ENCODE results near the gene ACD.

The ACD gene

DNA sequence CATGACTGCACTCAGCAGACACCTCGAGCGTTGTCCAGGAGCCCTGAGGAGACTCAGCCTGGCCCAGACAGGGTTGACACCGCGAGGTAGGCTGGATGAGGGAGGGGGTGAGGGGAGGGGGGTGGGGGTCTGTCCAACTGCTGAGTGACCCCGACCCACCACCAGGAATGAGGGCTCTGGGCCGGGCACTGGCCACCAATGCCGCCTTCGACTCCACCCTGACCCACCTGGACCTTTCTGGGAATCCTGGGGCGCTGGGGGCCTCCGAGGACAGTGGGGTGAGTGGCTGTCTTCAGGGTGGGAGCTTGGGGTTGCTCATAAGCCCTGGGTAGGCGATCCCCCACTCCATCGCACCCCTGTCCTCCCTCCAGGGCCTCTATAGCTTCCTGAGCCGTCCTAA is 12.4 kb downstream of the ACD start:
- no peak for DNase-seq (ENCODE audit: low read depth)

DNA sequence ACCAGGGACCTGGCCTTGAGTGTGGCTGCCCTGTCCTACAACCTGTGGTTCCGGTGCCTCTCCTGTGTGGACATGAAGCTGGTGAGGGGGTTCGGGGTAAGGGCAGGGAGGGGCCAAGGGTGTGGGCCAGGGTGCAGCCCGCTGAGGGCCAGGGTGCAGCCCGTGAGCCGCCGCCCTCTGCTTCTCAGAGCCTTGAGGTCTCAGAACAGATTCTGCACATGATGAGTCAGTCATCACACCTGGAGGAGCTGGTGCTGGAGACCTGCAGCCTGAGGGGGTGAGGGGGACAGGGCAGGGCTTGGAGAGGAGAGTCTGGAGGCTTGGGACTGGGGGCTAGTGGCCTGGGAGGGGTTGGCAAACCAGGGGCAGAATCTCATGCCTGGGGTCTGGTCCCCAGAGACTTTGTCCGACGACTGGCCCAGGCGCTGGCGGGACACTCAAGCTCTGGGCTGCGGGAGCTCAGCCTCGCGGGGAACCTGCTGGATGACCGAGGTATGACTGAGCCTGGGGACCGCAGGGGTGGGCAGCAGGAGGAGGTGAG is 12.9 kb downstream of the ACD start:
- no peak for DNase-seq (ENCODE audit: low read depth)

DNA sequence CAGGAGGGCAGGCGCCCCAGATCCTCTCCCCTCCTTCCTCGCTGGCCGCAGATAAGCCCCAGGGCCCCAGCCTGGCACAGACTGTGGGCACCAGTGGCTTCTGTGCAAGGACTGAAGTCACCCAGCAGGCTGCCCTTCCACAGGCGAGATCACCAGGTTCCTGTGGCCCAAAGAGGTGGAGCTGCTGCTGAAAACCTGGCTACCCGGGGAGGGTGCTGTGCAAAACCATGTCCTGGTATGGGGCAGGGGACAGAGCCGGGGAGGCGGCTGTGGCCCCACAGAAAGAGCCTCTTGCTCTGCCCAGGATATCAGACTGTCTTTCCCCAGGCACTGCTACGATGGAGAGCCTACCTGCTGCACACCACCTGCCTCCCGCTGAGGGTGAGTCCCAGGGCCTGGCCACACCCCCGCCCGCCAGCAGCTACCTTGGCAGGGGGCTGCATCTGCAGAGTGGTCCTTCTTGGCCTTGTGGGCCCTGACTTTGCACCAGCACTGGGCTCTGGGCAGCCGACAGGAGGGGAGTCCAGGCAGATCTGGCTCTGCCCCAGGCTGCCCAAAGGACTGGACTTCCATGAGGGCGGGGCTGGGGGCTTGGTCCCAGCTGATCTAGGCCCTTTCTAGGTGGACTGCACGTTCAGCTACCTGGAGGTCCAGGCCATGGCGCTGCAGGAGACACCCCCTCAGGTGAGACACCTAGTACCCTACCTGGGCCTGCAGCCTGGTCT is 14.5 kb downstream of the ACD start:
- no peak for DNase-seq (ENCODE audit: low read depth)

DNA sequence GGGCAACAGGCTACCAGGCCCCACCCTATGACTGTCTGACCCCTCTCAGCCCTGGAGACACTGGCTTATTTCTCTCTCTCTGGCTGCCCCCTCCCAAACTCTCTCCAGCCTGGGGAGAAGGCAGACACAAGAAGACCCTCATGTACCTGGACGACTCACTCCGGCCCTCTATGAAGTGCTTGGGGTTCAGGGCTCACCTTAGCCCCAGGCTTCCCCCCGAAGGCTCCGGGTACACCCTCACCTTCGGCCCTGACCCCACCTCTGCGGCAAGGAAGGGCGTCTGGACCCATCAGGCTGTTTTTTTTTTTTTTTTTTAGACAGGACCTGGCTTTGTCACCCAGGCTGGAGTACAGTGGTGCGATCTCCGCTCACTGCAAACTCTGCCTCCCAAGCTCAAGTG is 16.0 kb downstream of the ACD start:
- no peak for DNase-seq (ENCODE audit: low read depth)

DNA sequence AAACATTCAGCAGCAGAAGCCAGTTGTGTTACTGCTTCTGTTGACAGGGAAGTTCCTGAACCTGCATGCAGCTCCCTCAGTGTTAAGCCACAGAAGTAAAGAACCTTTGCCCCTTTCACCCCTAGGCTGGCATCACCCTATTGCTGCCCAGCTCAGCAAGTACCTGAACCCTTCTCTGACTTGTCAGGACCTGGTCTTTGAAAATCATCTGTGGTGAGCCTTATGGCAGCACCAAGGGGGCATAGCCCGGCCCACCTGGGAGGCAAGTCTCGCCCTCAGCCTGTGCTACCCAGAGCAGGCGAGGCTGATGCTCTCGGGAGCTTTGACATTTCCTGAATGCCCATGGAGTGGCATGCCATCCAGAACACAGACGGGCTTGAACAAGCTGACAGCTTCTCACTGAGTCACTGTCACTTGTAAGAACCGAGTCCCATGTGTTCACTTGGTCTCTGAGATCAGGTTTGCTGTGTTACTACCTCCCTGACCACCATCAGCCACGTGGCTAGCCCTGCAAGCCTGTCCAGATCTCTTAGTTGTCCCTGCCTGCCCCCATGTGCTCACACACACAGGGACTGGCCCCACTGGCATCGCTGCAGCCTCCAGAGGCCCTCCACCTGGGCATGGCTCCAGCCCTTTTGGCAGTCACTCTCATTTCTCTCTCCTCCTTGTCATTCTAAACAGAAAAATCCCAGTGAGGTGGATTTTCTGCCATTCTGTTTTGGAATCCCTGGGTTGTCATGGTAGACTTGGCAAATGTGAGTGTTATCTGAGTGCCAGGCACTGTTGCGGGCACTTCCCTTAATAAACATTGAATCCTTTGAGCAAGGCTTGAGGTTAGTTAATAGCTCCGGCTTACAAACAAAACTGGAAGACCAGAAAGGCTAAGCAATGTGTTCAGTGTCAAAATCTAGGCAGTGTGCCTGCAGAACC is 18.0 kb downstream of the ACD start:
- DNase-seq (ENCODE audit: low read depth), result no peak

DNA sequence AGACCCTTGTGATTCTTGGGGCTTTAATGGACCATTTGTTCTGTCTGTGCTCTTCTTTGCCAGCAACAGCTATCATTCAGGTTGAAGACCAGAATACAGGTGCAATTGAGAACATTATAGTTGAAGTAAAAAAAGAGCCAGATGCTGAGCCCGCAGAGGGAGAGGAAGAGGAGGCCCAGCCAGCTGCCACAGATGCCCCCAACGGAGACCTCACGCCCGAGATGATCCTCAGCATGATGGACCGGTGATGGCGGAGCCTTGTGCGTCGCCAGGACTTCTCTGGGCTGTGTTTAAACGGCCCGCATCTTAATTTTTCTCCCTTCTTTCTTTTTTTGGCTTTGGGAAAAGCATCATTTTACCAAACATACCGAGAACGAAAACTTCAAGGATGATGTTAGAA is 22.4 kb downstream of the ACD start:
- no peak for DNase-seq (ENCODE audit: low read depth)

DNA sequence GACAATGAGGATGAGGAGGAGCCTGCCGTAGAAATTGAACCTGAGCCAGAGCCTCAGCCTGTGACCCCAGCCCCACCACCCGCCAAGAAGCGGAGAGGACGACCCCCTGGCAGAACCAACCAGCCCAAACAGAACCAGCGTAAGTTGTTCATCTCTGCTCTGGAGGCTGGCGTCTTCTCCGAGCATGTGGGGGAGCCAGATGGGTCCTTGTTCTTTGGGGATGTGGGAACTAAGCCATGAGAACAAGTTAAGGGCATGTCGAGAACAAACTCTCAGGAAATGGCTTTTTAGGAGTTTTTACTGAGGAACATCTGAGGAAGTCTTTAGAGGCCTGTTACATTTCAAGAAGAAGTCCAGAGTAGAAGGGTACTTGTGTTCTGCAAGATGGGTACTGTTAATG is 23.3 kb downstream of the ACD start:
- DNase-seq (ENCODE audit: low read depth), result no peak

DNA sequence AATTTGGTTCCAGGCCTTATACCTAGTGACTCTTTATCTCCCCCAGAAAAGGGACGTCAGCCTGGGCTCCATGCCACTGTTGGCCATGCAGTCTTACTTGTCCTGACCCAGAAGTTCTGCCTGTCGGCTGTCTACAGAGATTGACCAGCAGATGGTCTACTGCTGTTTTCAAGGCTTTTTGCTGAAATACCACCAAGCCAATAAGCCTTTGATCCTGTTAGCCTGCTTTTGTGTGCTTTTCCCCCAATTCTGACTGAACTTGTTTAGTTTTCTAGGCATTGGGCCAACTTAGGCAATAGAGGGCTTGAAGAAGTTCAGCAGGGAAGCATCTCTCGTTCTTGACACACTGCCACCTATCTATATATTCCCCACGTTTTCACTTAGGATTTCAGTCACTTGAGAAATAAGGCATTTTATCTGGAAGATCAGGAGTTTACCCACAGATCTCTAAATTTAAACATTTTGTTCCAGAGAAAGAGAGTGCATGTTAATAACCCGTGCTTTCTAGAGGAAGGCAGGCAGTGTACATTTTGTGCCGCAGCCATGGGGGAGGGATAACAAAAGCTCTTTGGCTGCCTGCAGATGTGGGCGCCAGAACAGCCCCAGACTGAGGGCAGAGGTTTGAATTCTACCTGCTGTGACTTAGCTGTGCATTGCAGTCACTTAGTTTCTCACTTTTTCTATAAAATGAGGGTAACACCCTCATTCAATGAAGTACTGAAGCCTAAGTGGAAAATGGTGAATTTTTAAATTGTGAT is 27.5 kb downstream of the ACD start:
- peak; percentile 84 for DNase-seq (ENCODE audit: low read depth)

DNA sequence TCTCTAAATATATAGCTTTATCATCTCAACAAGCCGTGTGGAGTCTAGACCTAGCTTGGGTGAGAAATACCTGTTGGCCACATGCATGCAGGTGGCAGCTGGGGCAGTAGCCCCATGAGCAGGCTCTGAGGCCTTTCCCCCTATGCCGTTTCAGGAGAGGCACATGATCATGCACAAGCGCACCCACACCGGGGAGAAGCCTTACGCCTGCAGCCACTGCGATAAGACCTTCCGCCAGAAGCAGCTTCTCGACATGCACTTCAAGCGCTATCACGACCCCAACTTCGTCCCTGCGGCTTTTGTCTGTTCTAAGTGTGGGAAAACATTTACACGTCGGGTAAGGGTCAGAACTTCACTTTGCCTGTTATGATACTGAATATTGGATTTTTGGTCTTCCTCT is 31.8 kb downstream of the ACD start:
- DNase-seq (ENCODE audit: low read depth), result no peak

DNA sequence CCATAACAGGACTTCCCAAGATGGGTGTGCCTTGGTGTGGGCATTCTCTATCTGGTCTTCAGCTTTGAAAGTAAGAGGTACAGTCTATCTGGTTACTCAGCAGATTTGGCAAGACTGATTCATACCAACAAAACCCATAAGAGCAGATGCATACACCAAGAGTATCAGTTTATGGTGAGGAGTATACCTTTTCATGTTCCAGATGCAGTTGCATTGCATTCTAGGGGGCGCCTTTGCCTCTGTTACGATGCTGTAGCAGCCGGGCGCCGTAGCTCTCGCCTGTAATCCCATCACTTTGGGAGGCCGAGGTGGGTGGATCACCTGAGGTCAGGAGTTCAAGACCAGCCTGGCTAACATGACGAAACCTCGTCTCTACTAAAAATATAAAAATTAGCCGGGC is 46.3 kb downstream of the ACD start:
- no peak for DNase-seq (ENCODE audit: low read depth)

DNA sequence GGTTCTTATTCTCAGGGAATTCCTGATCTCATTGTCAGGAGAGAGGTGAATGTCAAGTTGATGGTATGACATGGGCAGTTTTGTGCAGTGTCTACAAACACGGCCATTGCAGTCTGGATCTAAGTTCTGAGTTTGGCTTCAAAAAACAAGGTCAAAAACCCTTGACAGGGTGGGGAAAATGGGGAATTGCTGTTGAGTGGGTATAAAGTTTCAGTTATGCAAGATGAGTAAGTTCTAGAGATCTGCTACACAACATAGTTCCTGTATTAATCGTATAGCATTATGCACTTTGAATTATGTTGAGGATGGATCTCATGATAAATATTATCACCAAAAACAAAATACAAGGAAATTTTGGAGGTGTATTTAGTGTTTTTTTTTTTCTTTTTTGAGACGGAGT is 51.7 kb downstream of the ACD start:
- no peak for DNase-seq (ENCODE audit: low read depth)
